ENCODE results near the gene ZNF792.

DNA sequence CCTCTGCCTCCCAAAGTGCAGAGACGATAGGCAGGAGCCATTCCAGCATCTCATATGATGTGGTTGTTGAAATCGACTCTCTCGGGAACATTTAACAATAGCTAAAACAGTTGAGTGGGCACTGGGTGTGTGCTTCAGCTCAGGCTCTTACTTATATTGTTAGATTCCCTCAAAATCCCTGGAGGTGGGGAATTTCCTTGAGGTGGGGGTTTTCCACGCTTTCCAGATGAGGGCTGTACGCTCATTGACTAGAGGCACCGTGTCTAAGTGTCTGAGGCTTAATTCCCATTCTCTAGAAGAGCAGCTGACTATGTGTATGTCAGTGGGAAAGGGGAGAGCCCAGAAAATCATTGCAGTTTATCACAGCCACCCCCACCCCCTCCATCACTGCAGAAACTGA is 25.3 kb upstream of the ZNF792 start:
- TF ChIP-seq, protein P1, sequence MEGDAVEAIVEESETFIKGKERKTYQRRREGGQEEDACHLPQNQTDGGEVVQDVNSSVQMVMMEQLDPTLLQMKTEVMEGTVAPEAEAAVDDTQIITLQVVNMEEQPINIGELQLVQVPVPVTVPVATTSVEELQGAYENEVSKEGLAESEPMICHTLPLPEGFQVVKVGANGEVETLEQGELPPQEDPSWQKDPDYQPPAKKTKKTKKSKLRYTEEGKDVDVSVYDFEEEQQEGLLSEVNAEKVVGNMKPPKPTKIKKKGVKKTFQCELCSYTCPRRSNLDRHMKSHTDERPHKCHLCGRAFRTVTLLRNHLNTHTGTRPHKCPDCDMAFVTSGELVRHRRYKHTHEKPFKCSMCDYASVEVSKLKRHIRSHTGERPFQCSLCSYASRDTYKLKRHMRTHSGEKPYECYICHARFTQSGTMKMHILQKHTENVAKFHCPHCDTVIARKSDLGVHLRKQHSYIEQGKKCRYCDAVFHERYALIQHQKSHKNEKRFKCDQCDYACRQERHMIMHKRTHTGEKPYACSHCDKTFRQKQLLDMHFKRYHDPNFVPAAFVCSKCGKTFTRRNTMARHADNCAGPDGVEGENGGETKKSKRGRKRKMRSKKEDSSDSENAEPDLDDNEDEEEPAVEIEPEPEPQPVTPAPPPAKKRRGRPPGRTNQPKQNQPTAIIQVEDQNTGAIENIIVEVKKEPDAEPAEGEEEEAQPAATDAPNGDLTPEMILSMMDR (IDR thresholded peaks at IDR 0.05; ENCODE audit: low read depth, low read length): no peak
- no peak for TF ChIP-seq POLR2A (IDR thresholded peaks at IDR 0.05; ENCODE audit: extremely low read depth, insufficient read length)
